ENCODE measurements around the gene ITGB3. TPM values are rescaled to one million over a fixed set of nuclear protein-coding genes. Genes with fewer than 3 reads are reported as not detected.

ITGB3 gene
- total RNA-seq, 3 donors from 2014 or later (not counting 1 experiment from before 2014, with no cell fraction given), result 4.2 to 30.6 (median 11.6) TPM

- no peaks in the 10 kb centered on the region for H3K27me3 ChIP-seq (ENCODE audit: control insufficient read depth, insufficient read depth, low read length)
- H3K4me1 Mint-ChIP-seq, result no peaks in the 10 kb centered on the region
- no peak overlapping the region for H3K27ac ChIP-seq (ENCODE audit: low read length)
- no peak overlapping the region for H3K27ac Mint-ChIP-seq
- no peak for TF ChIP-seq CTCF (IDR thresholded peaks at IDR 0.05)
- H3K4me3 ChIP-seq (ENCODE audit: low read length), result no peak overlapping the region
- no peak for DNase-seq
- no peaks in the 10 kb centered on the region for H3K9me3 Mint-ChIP-seq
- intact Hi-C loops (cut with micrococcal nuclease), result no loop called here
- H3K9me3 ChIP-seq (ENCODE audit: control insufficient read depth, insufficient read depth, low read length), result no peaks in the 10 kb centered on the region
- no peak overlapping the region for H3K4me3 Mint-ChIP-seq
- ATAC-seq, result no peak
- WGBS (ENCODE audit: insufficient coverage), result 63% methylated on average over 2 of the region's 2 CpGs
- no peaks in the 10 kb centered on the region for H3K36me3 ChIP-seq (ENCODE audit: control insufficient read depth, insufficient read depth, low read length)
- peaks cover 3 to 17% of the 10 kb centered on the region in 2 donors for H3K27me3 Mint-ChIP-seq (ENCODE audit: low read depth in 2 of 2)
- no peaks in the 10 kb centered on the region for H3K36me3 Mint-ChIP-seq
- H3K4me1 ChIP-seq (ENCODE audit: control insufficient read depth, insufficient read depth, low read length), result peaks cover 3% of the 10 kb centered on the region
Observed at GRCh38 chr17:47287639-47288038, 34.0 kb downstream of the ITGB3 start.

DNA sequence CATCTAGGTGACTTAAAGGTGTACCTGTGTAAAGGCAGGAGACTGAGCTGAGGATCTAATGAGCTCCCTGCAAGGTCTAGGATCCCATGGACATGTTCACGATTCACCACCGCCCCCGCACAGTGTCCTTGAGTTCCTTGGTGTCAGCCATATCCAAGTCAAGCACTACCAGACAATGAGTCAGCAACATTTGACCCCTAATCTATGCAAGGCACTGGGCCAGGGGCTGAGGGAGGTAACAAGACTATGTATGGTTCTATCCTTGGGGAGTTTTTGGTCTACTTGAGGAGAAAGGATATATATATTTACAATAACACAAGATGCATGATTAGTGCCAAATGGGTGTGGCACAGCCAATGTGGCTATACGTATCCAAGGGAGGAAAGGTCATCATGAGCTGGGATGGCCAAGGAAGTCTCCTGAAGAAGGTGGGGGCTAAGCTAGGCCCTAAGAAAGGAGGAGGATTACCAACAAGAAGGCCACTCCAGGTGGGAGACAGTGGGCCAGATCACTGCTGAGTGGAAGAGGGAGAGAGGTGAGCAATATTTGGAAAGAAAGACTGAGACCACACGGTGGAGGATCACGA is 35.0 kb downstream of the ITGB3 start:
- Mint-ChIP-seq H3K36me3 (no peaks in the 10 kb centered on the region), H3K9me3 (no peaks in the 10 kb centered on the region), H3K27me3 (ENCODE audit: low read depth in 2 of 2) (peaks cover 3 to 17% of the 10 kb centered on the region in 2 donors), H3K4me1 (no peaks in the 10 kb centered on the region), H3K27ac (no peak overlapping the region), H3K4me3 (no peak overlapping the region)
- no peak for TF ChIP-seq CTCF (IDR thresholded peaks at IDR 0.05)
- Histone ChIP-seq H3K9me3 (ENCODE audit: control insufficient read depth, insufficient read depth, low read length) (no peaks in the 10 kb centered on the region), H3K36me3 (ENCODE audit: control insufficient read depth, insufficient read depth, low read length) (no peaks in the 10 kb centered on the region), H3K27me3 (ENCODE audit: control insufficient read depth, insufficient read depth, low read length) (no peaks in the 10 kb centered on the region), H3K4me3 (ENCODE audit: low read length) (no peak overlapping the region), H3K4me1 (ENCODE audit: control insufficient read depth, insufficient read depth, low read length) (peaks cover 3% of the 10 kb centered on the region), H3K27ac (ENCODE audit: low read length) (no peak overlapping the region)
- ATAC-seq (no peak), DNase-seq (no peak)
- 94% methylated on average over 6 of the region's 6 CpGs for WGBS (ENCODE audit: insufficient coverage)
- intact Hi-C loops (cut with micrococcal nuclease), result no loop called here

GRCh38 chr17:47289302-47289701 is 35.7 kb downstream of the ITGB3 start:
- Histone ChIP-seq H3K27ac (ENCODE audit: low read length) (no peak overlapping the region), H3K9me3 (ENCODE audit: control insufficient read depth, insufficient read depth, low read length) (no peaks in the 10 kb centered on the region), H3K36me3 (ENCODE audit: control insufficient read depth, insufficient read depth, low read length) (no peaks in the 10 kb centered on the region), H3K27me3 (ENCODE audit: control insufficient read depth, insufficient read depth, low read length) (no peaks in the 10 kb centered on the region), H3K4me3 (ENCODE audit: low read length) (no peak overlapping the region), H3K4me1 (ENCODE audit: control insufficient read depth, insufficient read depth, low read length) (peaks cover 3% of the 10 kb centered on the region)
- Mint-ChIP-seq H3K27ac (no peak overlapping the region), H3K27me3 (ENCODE audit: low read depth in 2 of 2) (peaks cover 3 to 17% of the 10 kb centered on the region in 2 donors), H3K36me3 (no peaks in the 10 kb centered on the region), H3K4me1 (no peaks in the 10 kb centered on the region), H3K9me3 (no peaks in the 10 kb centered on the region), H3K4me3 (no peak overlapping the region)
- DNase-seq (no peak), ATAC-seq (no peak)
- WGBS (ENCODE audit: insufficient coverage), result 76% methylated on average over 1 of the region's 1 CpG
- intact Hi-C loops (cut with micrococcal nuclease), result no loop called here
- no peak for TF ChIP-seq CTCF (IDR thresholded peaks at IDR 0.05)

DNA sequence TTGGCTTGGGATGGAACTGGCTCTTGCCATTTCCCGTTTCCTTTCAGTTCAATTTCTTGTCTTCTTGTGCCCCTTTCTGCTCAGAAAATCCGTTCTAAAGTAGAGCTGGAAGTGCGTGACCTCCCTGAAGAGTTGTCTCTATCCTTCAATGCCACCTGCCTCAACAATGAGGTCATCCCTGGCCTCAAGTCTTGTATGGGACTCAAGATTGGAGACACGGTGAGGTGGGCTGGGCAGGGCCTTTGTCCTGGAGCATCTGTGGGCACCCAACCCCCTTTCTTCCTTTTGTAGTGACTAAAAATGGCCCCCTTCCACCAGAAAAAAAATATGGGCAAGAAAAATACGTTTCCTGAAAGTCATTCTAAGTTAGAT is 37.2 kb downstream of the ITGB3 start:
- Mint-ChIP-seq H3K9me3 (no peaks in the 10 kb centered on the region), H3K4me3 (no peak overlapping the region), H3K27me3 (ENCODE audit: low read depth in 2 of 2) (peaks cover 5 to 16% of the 10 kb centered on the region in 2 donors), H3K4me1 (no peaks in the 10 kb centered on the region), H3K36me3 (no peaks in the 10 kb centered on the region), H3K27ac (no peak overlapping the region)
- intact Hi-C loops (cut with micrococcal nuclease), result no loop called here
- no peak for ATAC-seq
- H3K27ac ChIP-seq (ENCODE audit: low read length), result no peak overlapping the region
- 77% methylated on average over 5 of the region's 5 CpGs for WGBS (ENCODE audit: insufficient coverage)
- H3K27me3 ChIP-seq (ENCODE audit: control insufficient read depth, insufficient read depth, low read length), result no peaks in the 10 kb centered on the region
- H3K36me3 ChIP-seq (ENCODE audit: control insufficient read depth, insufficient read depth, low read length), result no peaks in the 10 kb centered on the region
- no peak overlapping the region for H3K4me3 ChIP-seq (ENCODE audit: low read length)
- H3K9me3 ChIP-seq (ENCODE audit: control insufficient read depth, insufficient read depth, low read length), result no peaks in the 10 kb centered on the region
- no peak for DNase-seq
- TF ChIP-seq CTCF (IDR thresholded peaks at IDR 0.05), result no peak
- H3K4me1 ChIP-seq (ENCODE audit: control insufficient read depth, insufficient read depth, low read length), result peaks cover 3% of the 10 kb centered on the region
